ENCODE measurements around the gene CTCFL. TPM values are rescaled to one million over a fixed set of nuclear protein-coding genes. Genes with fewer than 3 reads are reported as not detected.

CTCFL gene
- total and polyA plus RNA-seq, 2 of the 13 experiments (the other 11 are each of a cell fraction or from before 2014, with no cell fraction given) = 0.04 TPM; not detected in 1

DNA sequence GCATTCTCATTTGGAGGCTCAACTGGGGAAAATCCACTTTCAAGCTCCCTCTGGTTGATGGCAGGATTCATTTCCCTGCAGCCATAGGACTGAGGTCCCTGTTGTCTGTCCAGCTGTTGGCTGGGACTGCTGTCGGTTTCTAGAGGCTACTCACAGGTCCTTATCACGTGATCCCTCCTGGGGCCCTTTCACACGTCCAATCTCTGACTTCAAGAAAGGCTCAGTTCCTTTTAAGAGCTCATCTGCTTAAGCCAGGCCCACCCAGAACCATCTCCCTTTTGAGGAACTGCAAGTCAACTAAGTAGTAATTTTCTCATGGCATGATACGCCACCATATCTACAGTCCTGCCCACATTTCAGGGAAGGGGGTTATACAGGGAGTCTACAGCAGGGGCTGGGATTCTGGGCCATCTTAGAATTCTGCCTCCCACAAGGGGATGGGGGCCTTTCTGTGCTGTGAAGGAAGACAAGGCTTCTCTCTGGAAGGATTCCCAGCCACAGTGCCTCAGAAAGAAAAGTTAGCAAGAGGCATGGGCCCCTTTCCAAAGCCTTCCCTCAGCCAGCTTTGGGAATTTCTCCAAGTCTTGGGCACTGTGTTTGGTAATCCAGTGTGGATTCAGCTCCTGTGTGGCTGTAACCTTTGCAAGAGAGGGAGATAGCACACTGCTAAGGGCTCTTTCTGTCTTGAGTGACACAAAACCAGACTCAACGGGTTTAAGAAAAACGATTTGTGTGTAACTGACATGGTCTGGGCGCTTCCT, 66.4 kb downstream of the CTCFL start:
- peaks cover 9% of the 10 kb centered on the region for H3K4me1 ChIP-seq (ENCODE audit: insufficient read depth, low read length)
- H3K4me2 ChIP-seq (ENCODE audit: low read depth, low read length) = no peak overlapping the region
- H4K20me1 ChIP-seq (ENCODE audit: insufficient read depth, low read length) = no peaks in the 10 kb centered on the region
- ChIA-PET CTCF (ENCODE audit: low intra/inter-chr PET ratio, low total read pairs) (no interaction called here), POLR2A (no interaction called here)
- H3K27me3 ChIP-seq (ENCODE audit: control insufficient read depth in 1 of 2, insufficient read depth in 2 of 2, low read length in 2 of 2) = peaks cover 3 to 51% of the 10 kb centered on the region in 2 experiments; a peak in 4 of 5 replicates
- no peak overlapping the region for H3K9ac ChIP-seq (ENCODE audit: insufficient read depth, low read depth, low read length)
- H3K36me3 ChIP-seq (replicated peaks in 1 of 2; ENCODE audit: control insufficient read depth in 1 of 2, insufficient read depth in 2 of 2, low read length in 2 of 2) = no peaks in the 10 kb centered on the region
- ATAC-seq = no peak
- DNase-seq (ENCODE audit: low spot score) = no peak
- TF ChIP-seq HCFC1 (IDR thresholded peaks at IDR 0.05; ENCODE audit: low read depth, low read length) (no peak), SMAD3 (CRISPR knock-in tag; IDR thresholded peaks at IDR 0.05) (no peak), ZNF713 (CRISPR knock-in tag; IDR thresholded peaks at IDR 0.05) (no peak), PCBP1 (IDR thresholded peaks at IDR 0.05; ENCODE audit: borderline replicate concordance, low read depth, low read length) (no peak), ZNF350 (CRISPR knock-in tag; IDR thresholded peaks at IDR 0.05; ENCODE audit: borderline replicate concordance, low read depth) (no peak), ZFP36L2 (CRISPR knock-in tag; IDR thresholded peaks at IDR 0.05) (no peak), ZNF264 (CRISPR knock-in tag; IDR thresholded peaks at IDR 0.05) (no peak), GTF3A (CRISPR knock-in tag; conservative IDR thresholded peaks at IDR 0.05) (no peak), AKAP8 (CRISPR knock-in tag; IDR thresholded peaks at IDR 0.05) (no peak), ZNF326 (CRISPR knock-in tag; IDR thresholded peaks at IDR 0.05; ENCODE audit: borderline replicate concordance) (no peak), RAD51 (IDR thresholded peaks at IDR 0.05; ENCODE audit: borderline replicate concordance) (peak; percentile 89), KLF6 (CRISPR knock-in tag; IDR thresholded peaks at IDR 0.05) (no peak)
- TF ChIP-seq, protein P1, sequence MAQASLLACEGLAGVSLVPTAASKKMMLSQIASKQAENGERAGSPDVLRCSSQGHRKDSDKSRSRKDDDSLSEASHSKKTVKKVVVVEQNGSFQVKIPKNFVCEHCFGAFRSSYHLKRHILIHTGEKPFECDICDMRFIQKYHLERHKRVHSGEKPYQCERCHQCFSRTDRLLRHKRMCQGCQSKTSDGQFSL (CRISPR knock-in tag; IDR thresholded peaks at IDR 0.05) = no peak
- TF ChIP-seq, protein P2, sequence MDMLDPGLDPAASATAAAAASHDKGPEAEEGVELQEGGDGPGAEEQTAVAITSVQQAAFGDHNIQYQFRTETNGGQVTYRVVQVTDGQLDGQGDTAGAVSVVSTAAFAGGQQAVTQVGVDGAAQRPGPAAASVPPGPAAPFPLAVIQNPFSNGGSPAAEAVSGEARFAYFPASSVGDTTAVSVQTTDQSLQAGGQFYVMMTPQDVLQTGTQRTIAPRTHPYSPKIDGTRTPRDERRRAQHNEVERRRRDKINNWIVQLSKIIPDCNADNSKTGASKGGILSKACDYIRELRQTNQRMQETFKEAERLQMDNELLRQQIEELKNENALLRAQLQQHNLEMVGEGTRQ (IDR thresholded peaks at IDR 0.05; ENCODE audit: low read depth, low read length) = peak; percentile 73
- TF ChIP-seq, protein P2 (CRISPR knock-in tag; IDR thresholded peaks at IDR 0.05; ENCODE audit: borderline replicate concordance) = no peak
- TF ChIP-seq, protein P3, sequence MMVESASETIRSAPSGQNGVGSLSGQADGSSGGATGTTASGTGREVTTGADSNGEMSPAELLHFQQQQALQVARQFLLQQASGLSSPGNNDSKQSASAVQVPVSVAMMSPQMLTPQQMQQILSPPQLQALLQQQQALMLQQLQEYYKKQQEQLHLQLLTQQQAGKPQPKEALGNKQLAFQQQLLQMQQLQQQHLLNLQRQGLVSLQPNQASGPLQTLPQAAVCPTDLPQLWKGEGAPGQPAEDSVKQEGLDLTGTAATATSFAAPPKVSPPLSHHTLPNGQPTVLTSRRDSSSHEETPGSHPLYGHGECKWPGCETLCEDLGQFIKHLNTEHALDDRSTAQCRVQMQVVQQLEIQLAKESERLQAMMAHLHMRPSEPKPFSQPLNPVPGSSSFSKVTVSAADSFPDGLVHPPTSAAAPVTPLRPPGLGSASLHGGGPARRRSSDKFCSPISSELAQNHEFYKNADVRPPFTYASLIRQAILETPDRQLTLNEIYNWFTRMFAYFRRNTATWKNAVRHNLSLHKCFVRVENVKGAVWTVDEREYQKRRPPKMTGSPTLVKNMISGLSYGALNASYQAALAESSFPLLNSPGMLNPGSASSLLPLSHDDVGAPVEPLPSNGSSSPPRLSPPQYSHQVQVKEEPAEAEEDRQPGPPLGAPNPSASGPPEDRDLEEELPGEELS (CRISPR knock-in tag; IDR thresholded peaks at IDR 0.05) = no peak
- no TSS peak for BruUV-seq (replicated peaks)
- no peak for FAIRE-seq
- H3K4me3 ChIP-seq (replicated peaks in 1 of 3; ENCODE audit: insufficient read depth in 1 of 3, low read depth in 2 of 3, low read length in 3 of 3) = no peak overlapping the region
- H2AFZ ChIP-seq (ENCODE audit: low read length) = no peak overlapping the region
- intact Hi-C loops (cut with micrococcal nuclease; ENCODE audit: unreplicated experiment) = no loop called here
- no peak overlapping the region for H3K27ac ChIP-seq (ENCODE audit: extremely low read length, insufficient read depth, low read length)
- 17% methylated on average over 7 of the region's 7 CpGs for WGBS (ENCODE audit: low lambda C conversion rate)
- in situ Hi-C loops (cut with HindIII; ENCODE audit: extremely low pct_ligation_motif_present, low pct_unique_long_range_greater_than_20kb) = no loop called here
- 0 out of 2 replicates have a peak, but pooled peaks cover 5% of the 10 kb centered on the region for H3K9me3 ChIP-seq (ENCODE audit: low read length)
- H3K79me2 ChIP-seq (ENCODE audit: insufficient read depth, low read length) = no peaks in the 10 kb centered on the region
